ENCODE results near the gene FCGR3B.
"Not testable (repeated sequence)": the region's sequence is repeated elsewhere in the genome, so short reads cannot be mapped to it uniquely, and the experiment has no call there.

Gene FCGR3B

DNA sequence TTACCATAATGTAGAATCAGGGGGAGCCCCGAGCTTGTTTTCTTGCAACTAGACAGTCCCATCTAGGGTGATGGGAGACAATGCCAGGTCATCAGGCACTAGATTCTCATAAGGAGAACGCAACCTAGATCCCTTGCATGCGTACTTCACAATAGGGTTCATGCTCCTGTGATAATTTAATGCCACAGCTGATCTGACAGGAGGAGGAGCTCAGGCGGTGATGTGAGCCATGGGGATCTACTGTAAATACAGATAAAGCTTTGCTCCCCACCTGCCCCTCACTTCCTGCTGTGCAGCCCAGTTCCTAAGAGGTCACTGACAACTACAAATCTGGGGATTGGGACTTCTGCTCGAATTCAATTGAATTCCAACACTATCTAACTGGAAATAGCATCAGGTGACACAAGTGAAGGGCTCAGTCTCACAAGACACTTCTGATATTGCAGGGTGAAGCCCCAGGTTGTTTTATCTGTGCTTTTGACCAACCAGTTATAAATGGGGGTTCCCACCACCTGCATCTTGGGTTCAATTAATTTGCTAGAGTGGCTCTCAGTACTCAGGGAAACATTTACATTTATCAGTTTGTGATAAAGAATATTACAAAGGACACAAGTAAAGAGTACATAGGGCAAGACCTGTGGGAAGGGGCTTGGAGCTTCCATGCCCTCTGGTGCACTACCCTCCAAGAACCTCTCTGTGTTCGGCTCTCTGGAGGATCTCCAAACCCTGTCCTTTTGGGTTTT lies 7.4 kb upstream of the FCGR3B start:
- not testable (repeated sequence) for DNase-seq (ENCODE audit: low read depth in 2 of 2)

DNA sequence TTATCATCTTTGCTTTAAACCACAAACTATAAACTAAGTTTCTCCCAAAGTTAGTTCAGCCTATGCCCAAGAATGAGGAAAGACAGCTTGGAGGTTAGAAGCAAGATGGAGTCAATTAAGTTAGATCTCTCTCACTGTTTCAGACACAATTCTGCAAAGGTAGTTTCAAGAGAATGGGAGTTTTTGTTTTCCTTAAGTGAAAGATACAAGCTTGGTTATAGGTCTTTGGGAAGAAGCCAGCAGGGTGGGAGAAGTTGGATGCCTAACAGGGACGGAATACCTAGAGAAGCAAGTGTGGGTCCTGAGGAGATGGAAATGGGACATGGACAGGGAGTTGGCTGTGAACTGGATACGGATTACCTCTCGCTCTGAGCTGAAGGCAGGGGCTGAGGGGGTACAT lies 6.0 kb upstream of the FCGR3B start:
- DNase-seq (ENCODE audit: low read depth in 2 of 2): not testable (repeated sequence)

DNA sequence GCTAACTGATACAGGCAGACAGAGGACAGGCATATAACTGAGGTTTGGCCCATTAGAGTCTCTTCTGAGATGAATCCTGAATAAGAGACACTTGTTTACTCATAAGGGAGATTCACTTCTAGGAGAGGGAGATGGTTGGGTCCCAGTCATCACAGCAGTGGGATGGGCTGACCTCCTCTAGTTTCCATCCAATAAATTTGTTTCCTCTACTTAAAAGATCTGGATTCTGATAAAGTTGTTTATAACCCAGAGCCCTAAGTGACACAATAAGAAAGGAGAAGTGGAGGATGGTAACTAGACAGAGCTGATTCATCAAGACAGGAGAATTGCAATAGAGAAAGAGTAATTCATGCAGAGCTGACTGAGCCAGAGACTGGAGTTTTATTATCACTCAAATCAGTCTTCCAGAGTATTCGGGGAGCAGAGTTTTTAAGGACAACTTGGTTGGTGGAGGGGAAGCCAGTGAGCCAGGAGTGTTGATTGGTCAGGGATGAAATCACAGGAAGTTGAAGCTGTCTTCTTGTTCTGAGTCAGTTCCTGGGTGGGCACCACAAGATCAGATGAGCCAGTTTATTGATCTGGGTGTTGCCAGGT lies 5.3 kb upstream of the FCGR3B start:
- DNase-seq (ENCODE audit: low read depth in 2 of 2): not testable (repeated sequence)

DNA sequence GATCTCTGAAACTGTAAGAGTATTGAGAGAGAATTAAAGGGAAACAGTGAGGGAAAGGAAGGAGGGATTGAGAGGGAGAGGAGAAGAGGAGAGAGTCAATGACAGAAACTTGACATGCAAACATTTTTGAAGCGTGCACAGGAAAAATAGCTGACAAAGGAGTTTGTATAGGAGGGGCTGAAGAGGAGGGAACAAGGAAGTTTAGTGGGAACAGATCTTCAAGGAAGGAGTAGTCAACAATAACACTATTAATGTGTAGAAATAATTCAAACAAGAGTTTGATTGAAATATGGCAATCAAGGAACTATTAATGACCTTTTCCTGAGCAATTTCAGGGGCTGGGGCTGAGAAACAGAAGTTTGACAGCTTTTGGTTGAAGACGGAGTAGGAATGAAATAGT lies 4.0 kb upstream of the FCGR3B start:
- not testable (repeated sequence) for DNase-seq (ENCODE audit: low read depth in 2 of 2)

DNA sequence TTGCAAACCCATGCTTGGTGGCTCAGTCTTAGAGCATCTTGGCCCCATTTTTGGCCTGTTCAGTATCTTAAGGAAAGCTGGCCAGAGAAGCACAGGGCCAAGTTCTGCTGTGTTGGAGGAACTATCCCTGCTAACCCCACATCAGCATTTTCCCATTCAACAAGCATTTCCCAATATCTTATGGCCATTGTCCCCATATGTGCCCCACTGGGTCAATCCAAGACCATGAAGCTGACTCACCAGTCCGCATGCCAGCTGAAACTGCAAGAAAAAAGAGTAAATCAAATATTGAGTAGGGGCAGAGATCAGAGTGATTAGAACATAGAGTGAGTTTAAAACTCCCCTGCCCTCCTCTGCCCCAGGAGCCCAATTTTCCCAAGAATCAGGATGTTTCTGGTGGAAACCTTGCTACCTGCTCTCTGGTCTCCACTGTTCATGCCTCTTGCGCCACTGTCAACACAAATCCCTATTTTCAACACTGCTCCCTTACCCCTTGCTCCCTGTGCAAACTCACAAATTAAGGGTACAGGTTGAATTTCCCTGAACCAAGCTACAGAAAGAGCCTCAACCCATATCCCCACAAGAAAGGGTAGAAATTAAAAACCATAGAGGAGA lies 741 bp downstream of the FCGR3B start:
- DNase-seq (ENCODE audit: low read depth in 2 of 2): not testable (repeated sequence)

DNA sequence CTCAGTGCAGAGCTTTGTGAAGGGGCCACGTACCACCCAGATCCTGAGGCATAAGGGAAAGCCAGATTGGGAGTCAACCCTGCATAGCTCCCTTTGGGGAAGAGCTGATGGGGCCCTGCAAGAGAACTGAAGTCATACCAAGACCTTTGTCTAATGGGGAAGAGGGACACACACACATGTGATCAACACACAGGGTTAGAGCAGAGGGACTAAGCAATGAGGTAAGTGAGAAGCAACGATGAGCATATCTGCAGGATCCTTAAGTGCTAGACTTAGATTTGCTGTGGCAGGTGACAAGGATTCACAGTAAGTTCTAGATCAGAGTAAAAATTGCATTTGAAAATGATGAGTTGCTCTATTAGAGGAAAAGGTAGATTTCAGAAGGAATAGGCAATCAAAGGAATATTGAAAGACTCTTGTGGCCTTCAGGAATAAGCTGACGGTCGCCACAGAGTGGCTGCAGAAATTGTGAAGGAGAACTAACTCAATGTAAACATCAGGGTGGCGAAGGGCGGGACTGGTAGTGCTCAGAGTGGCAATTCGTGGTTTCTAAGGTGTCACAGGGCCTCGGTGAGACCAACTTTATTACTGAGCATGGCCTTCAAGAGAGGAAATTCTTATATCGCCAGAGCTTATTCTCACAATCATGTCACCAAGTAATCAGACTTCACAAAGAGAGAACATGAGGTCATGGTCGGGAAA lies 4.4 kb downstream of the FCGR3B start:
- DNase-seq (ENCODE audit: low read depth in 2 of 2): not testable (repeated sequence)

DNA sequence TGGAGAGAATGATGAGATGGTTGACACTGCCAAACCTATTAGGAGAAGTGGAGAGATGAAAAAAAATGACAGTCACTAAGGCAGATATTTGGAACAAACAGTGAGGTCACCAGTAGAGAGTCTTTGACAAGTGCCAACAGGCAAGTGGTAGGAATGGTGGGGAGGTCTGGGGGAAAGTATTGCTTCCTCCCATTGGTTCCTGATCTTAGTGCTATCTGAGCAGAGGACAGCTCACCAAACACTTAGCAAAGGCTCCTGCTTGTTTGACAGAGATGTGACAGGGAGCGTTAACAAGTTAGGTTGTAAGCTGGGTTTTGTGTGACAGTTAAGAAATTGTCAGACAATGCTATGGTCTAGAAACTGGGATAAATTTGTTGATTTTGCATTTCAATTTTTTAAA lies 6.4 kb downstream of the FCGR3B start:
- DNase-seq (ENCODE audit: low read depth in 2 of 2): not testable (repeated sequence)

DNA sequence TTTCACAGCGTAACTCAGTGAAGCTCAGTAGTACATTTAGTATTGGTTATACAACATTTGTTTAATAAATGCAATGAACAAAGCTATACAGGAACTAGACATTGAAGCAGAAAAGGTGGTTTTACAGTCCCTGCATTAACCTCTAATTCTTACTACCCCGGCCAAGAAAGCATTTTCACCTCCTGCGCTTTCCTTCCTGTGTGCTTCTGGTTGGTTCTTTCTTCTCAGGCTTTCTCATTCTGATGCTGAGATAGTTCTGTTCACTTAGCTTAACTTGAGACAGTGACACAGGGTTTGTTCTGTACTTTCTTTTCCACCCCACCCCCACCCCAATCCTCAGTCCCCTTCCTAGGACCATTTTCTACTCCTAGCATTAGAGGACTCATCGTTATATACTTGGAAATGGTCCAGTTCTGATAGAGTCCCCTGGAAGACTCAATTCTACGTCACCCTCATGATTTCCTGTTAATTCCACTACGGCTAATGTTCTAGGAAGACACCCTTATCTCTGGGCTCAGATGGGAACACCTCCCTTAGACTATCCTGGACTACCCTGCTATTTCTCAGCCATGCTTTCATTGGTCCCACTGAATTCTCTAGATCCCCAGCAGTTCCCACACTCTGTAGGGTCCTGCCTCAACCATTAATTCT lies 7.5 kb downstream of the FCGR3B start:
- DNase-seq (ENCODE audit: low read depth in 2 of 2): not testable (repeated sequence)

DNA sequence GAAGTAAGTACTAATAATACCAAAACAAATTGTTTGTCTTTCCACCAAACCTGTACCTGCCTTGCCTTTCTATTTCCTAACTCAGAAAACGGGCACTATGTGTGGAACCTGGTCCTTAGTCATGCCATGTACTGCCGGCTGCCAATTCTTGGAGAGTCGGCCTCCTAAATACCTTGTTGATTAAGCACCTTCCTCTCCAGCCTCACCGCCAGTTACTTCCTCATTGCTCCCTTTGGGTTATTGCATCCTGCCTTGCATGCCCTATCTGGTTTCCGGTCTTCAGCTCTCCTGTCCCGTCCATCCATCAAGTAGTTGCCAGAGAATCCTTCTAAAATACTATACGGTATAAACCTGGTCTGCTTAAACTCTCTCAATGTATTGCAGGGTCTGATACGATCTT lies 8.9 kb downstream of the FCGR3B start:
- not testable (repeated sequence) for DNase-seq (ENCODE audit: low read depth in 2 of 2)

DNA sequence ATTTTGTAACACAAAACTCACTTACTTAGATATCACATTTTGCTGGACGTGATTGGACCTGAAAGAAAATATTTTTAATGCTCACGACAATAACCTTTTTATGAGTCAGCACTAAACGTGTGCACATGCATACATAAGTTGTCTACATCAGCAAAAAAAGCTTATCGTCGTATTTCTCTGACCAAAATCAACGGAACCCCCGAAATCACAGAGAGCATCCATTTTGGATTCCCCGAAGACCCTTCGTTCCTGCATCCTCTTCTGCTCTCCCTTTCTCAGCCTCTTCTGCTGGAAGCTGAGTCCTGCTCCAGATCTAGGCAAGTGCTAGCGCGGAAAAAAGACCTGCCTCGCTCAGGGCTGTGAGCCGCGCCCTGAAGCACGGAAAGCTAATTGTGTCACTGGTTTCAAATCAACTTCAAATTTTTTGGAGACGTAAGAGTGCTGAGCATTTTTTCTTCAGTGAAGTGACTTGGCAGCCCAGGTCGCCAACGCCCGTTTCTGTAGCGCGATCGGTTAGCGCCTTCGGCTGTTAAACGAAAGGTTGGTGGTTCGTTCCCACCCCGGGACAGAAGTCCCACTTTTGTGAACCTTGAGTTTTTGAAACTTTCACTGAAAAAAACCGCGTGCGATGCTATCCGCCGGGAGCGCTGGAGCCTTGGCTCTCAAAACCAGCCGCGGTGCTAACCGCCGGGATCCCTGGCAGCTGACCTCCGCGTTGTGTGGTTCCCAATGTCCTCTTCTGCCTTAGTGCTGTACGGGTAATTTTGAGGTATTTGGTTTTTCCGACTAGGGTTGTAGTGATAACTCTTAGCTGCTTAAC lies 9.6 kb downstream of the FCGR3B start:
- DNase-seq (ENCODE audit: low read depth in 2 of 2): peak; percentile 34 to 38

DNA sequence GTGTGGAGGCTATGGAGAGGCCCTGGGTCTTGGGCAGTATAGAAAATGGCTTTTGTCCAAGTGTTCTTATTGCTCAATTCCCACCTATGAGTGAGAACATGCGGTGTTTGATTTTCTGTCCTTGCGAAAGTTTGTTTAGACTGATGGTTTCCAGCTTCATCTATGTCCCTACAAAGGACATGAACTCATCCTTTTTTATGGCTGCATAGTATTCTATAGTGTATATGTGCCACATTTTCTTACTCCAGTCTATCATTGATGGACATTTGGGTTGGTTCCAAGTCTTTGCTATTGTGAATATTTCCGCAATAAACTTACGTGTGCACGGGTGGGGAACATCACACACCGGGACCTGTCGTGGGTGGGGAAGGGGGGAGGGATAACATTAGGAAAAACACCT lies 10.6 kb downstream of the FCGR3B start:
- not testable (repeated sequence) for DNase-seq (ENCODE audit: low read depth in 2 of 2)

DNA sequence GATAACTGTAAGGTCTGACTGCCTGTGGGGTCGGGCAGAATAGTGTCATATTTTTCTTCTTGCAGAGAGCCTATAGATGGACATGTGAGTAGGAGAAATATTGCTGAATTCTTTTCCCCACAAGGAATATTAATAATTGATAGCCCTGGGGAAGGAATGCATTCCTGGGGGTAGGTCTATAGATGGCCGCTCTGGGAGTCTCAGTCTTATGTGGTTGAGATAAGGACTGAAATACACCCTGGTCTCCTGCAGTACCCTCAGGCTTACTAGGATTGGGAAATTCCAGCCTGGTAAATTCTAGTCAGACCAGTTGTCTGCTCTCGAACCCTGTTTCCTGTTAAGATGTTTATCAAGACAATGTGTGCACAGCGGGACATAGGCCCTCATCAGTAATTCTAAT lies 12.5 kb downstream of the FCGR3B start:
- DNase-seq (ENCODE audit: low read depth in 2 of 2): not testable (repeated sequence)

DNA sequence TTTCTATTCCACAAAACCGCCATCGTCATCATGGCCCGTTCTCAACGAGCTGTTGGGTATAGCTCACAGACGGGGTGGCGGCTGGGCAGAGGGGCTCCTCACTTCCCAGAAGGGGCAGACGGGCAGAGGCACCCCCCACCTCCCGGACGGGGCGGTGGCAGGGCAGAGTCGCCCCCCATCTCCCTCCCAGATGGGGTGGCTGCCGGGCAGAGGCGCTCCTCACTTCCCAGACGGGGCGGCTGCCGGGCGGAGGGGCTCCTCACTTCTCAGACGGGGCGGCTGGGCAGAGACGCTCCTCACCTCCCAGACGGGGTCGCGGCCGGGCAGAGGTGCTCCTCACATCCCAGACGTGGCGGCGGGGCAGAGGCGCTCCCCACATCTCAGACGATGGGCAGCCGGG lies 14.6 kb downstream of the FCGR3B start:
- DNase-seq (ENCODE audit: low read depth in 2 of 2): not testable (repeated sequence)

DNA sequence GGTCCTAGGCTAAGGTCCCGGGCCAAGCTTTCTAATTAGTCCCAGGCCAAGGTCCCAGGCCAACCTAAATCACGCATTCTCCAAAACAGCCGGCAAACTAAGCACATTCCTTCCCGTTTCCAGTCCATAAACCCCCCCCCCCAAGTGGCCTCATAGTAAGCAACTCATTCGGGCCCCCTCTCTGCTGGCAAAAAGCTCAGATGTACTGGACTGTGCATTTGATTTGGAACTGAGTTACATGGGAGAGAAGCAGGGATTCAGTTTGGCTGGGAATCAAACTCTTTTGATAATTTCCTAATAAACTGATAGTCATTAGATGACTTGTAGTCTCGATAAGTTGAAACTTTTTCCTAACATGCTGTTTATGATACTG lies 17.8 kb downstream of the FCGR3B start:
- not testable (repeated sequence) for DNase-seq (ENCODE audit: low read depth in 2 of 2)

DNA sequence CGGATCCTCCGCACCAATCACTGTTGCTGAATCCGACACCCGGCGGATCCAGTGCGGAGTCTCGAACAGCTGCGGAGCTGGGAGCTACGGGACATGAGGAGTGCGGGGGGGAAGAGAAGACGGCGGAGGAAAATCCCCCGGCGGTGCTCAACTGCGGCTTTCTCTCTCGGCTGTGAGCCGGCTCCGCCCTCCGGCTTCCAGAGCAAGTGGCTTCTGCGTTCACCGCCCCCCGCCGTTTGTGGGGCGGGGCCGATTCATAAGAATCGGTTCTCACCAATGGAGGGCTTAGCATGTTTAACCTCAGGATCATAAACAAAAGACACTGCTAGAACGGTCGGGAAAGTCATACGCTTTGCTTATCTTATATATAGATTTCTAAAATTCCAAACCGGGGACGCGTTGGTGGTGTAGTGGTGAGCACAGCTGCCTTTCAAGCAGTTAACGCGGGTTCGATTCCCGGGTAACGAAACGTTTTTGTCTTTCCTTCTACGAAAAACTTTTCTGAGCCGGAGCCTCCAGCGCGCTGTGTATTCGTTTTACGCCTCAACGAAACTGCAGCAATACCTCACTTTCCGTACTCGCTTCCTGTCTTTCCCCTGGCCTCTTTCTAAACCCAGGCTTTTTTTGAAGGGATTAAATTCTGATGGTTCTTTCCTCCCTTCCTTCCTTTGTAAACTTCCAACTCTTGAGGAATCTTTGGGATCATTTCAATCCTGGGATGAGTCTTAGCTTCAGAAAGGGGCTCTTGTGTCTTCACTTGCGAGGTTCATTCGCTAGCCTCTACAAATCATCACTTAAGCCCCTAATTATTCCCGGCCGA lies 18.4 kb downstream of the FCGR3B start:
- DNase-seq (ENCODE audit: low read depth in 2 of 2): peak; percentile 97

DNA sequence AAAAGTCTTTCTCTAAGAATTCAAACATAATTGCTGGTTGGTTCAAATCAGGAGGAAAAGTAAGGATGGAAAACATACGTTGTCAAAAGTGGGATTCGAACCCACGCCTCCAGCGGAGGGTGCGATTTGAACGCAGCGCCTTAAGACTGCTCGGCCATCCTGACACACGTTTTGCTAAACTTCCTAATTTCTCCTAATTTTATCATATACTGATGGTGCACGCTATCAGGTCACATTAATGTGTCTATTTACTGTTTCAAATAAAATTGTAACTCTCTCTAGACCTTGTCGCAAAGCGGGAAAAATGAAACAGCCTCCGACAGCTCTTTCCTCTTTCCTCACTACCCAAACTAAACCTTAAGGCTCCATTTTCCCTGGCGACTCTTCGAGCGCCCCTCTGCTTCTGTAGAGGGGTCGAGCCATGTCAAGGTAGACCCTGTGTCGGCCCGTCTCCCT lies 19.1 kb downstream of the FCGR3B start:
- peak in 1 of 2 experiments; percentile 23 for DNase-seq (ENCODE audit: low read depth in 2 of 2)

DNA sequence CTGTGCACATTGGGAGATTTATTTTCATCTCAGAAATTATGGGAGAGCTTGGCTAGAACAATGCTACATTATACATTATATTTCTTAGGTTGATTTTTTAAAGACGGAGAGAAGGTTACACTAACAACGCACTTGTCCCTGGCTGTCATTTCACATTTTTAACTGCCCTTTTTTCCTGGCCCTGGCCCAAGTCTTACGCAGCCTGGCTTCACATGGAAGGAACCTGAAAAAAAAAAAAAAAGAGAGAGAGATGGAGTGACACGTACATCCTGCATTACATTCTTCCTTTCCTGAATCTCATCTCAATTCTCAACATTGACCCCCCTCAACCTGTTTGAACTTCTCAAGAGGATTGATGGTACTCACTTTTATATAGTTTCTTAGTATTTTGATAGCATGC lies 20.8 kb downstream of the FCGR3B start:
- not testable (repeated sequence) for DNase-seq (ENCODE audit: low read depth in 2 of 2)

DNA sequence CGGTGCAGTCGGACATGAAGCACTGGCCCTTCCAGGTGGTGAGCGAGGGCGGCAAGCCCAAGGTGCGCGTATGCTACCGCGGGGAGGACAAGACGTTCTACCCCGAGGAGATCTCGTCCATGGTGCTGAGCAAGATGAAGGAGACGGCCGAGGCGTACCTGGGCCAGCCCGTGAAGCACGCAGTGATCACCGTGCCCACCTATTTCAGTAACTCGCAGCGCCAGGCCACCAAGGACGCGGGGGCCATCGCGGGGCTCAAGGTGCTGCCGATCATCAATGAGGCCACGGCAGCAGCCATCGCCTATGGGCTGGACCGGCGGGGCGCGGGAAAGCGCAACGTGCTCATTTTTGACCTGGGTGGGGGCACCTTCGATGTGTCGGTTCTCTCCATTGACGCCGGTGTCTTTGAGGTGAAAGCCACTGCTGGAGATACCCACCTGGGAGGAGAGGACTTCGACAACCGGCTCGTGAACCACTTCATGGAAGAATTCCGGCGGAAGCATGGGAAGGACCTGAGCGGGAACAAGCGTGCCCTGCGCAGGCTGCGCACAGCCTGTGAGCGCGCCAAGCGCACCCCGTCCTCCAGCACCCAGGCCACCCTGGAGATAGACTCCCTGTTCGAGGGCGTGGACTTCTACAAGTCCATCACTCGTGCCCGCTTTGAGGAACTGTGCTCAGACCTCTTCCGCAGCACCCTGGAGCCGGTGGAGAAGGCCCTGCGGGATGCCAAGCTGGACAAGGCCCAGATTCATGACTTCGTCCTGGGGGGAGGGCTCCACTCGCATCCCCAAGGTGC lies 24.2 kb downstream of the FCGR3B start:
- DNase-seq (ENCODE audit: low read depth in 2 of 2): not testable (repeated sequence)
